HepG2 (cell line): Measurements from ENCODE around the gene AMPD2. TPM values are rescaled to one million over a fixed set of nuclear protein-coding genes. Genes with fewer than 3 reads are reported as not detected.
A peak's percentile ranks its signal among the peaks of the same experiment; 100 is the strongest.

Experiments used
- ATAC-seq: fragments of 200-7000 bp; cut with Tn5 transposase; 3 replicates; pipeline ENCODE4 v1.9.1; 2020; ENCODE audit warnings: mild to moderate bottlenecking, moderate library complexity
- BruUV-seq: library from RNA; stranded (reverse); fragments of 400-500 nt; replicated peaks from 2 replicates; lab custom pipeline; 2021; lab: Mats Ljungman, UMichigan
- CTCF ChIA-PET: fragments of 300-600 bp; formaldehyde crosslinking; extraction: SDS; loops from one replicate; lab custom pipeline; 2021; ENCODE audit warnings: low total read pairs, inconsistent platforms, low intra/inter-chr PET ratio; lab: Yijun Ruan, JAX
- POLR2A ChIA-PET: fragments of 350-600 bp; sonication (Branson Sonifier 250); formaldehyde crosslinking; loops from one replicate; lab custom pipeline; 2020; ENCODE audit warnings: antibody characterized with exemption, inconsistent platforms; lab: Yijun Ruan, JAX
- DNase-seq: peaks from one replicate; pipeline ENCODE4 v3.0.0-alpha.2; 2015; ENCODE audit warnings: low spot score
- FAIRE-seq: peaks from 3 replicates; lab custom pipeline; 2011; peaks lifted over from hg19 to GRCh38; lab: Jason Lieb, UNC
- H2AFZ ChIP-seq: one replicate; pipeline ENCODE4 v1.6.1; 2011; ENCODE audit warnings: low read length, inconsistent platforms
- H3K27ac ChIP-seq: fragments of 300-600 bp; 3 replicates; pipeline ENCODE4 v1.8.0; 2011; ENCODE audit warnings: mixed run types, mild to moderate bottlenecking, mixed read lengths, low read length, inconsistent platforms; ENCODE audit not compliant: insufficient read depth; ENCODE audit errors: extremely low read length
- H3K27me3 ChIP-seq, 2 experiments: fragments of 200-600 bp in 1 of 2; 2 replicates in 1 of 2; 3 replicates in 1 of 2; pipeline versions ENCODE4 v1.6.0 to v1.8.0; 2011; ENCODE audit warnings: low read length in 2 of 2, mild to moderate bottlenecking in 2 of 2, moderate library complexity in 2 of 2, inconsistent platforms in 1 of 2; ENCODE audit not compliant: insufficient read depth in 2 of 2, control insufficient read depth in 1 of 2
- H3K36me3 ChIP-seq, 2 experiments: fragments of 200-600 bp in 1 of 2; replicated peaks in 1 of 2; 2 replicates in 1 of 2; 3 replicates in 1 of 2; pipeline versions ENCODE4 v1.5.1 to v1.8.0; 2011; ENCODE audit warnings: low read length in 2 of 2, inconsistent platforms in 1 of 2; ENCODE audit not compliant: insufficient read depth in 2 of 2, control insufficient read depth in 1 of 2
- H3K4me1 ChIP-seq: 2 replicates; pipeline ENCODE4 v1.5.1; 2012; ENCODE audit warnings: low read length, inconsistent platforms; ENCODE audit not compliant: insufficient read depth
- H3K4me2 ChIP-seq: 2 replicates; pipeline ENCODE4 v1.6.0; 2011; ENCODE audit warnings: low read depth, low read length, inconsistent platforms
- H3K4me3 ChIP-seq, 3 experiments: fragments of 200-600 bp in 1 of 3; sonication (generic), shearing (Covaris generic) in 1 of 3; replicated peaks in 1 of 3; 2 replicates each; pipeline ENCODE4 v1.5.1; 2011 to 2016; ENCODE audit warnings: low read length in 3 of 3, inconsistent platforms in 2 of 3, low read depth in 2 of 3, mild to moderate bottlenecking in 2 of 3, control low read depth in 1 of 3, mixed read lengths in 1 of 3; ENCODE audit not compliant: insufficient read depth in 1 of 3
- H3K79me2 ChIP-seq: one replicate; pipeline ENCODE4 v1.6.1; 2011; ENCODE audit warnings: low read length, inconsistent platforms; ENCODE audit not compliant: insufficient read depth
- H3K9ac ChIP-seq: 2 replicates; pipeline ENCODE4 v1.6.0; 2011; ENCODE audit warnings: mild to moderate bottlenecking, low read depth, low read length, inconsistent platforms; ENCODE audit not compliant: insufficient read depth
- H3K9me3 ChIP-seq: 2 replicates; pipeline ENCODE4 v1.5.1; 2012; ENCODE audit warnings: mild to moderate bottlenecking, low read length
- H4K20me1 ChIP-seq: 2 replicates; pipeline ENCODE4 v1.6.0; 2011; ENCODE audit warnings: inconsistent platforms, mild to moderate bottlenecking, low read length, moderate library complexity; ENCODE audit not compliant: insufficient read depth
- BORCS8-MEF2B ChIP-seq: sonication (generic); formaldehyde crosslinking; IDR thresholded peaks from 2 replicates; pipeline ENCODE4 v1.8.0; 2022; ENCODE audit warnings: mild to moderate bottlenecking, missing genetic modification reagents
- HCFC1 ChIP-seq: fragments of 150-350 bp; IDR thresholded peaks from 2 replicates; pipeline ENCODE4 v1.6.1; 2014; ENCODE audit warnings: low read depth, low read length
- HES4 ChIP-seq: sonication (generic); formaldehyde crosslinking; IDR thresholded peaks from 2 replicates; pipeline ENCODE4 v1.9.0; 2021; ENCODE audit warnings: mild to moderate bottlenecking, missing genetic modification reagents, borderline replicate concordance
- KAT8 ChIP-seq: IDR thresholded peaks from 2 replicates; pipeline ENCODE4 v1.6.1; 2016; ENCODE audit warnings: missing genetic modification reagents, missing compliant biosample characterization
- KLF11 ChIP-seq: IDR thresholded peaks from 2 replicates; pipeline ENCODE4 v1.6.1; 2016; ENCODE audit warnings: missing compliant biosample characterization
- KLF6 ChIP-seq: IDR thresholded peaks from 2 replicates; pipeline ENCODE4 v1.8.0; 2016; ENCODE audit warnings: missing biosample characterization, missing genetic modification reagents
- RBFOX2 ChIP-seq: fragments of 200-400 bp; formaldehyde crosslinking; IDR thresholded peaks from 2 replicates; pipeline ENCODE4 v1.6.1; 2017; ENCODE audit warnings: low read depth, mild to moderate bottlenecking, low read length
- ZBTB4 ChIP-seq: sonication (generic); formaldehyde crosslinking; IDR thresholded peaks from 2 replicates; pipeline ENCODE4 v1.4.0; 2020; ENCODE audit warnings: missing genetic modification reagents, mild to moderate bottlenecking, borderline replicate concordance
- ZNF264 ChIP-seq: sonication (generic); formaldehyde crosslinking; IDR thresholded peaks from 2 replicates; pipeline ENCODE4 v1.4.0; 2020; ENCODE audit warnings: missing genetic modification reagents
- ZNF333 ChIP-seq: sonication (generic); formaldehyde crosslinking; IDR thresholded peaks from 2 replicates; pipeline ENCODE4 v1.4.0; 2020; ENCODE audit warnings: mild to moderate bottlenecking, missing genetic modification reagents, borderline replicate concordance
- ZNF383 ChIP-seq: sonication (generic); formaldehyde crosslinking; IDR thresholded peaks from 2 replicates; pipeline ENCODE4 v1.4.0; 2020; ENCODE audit warnings: missing genetic modification reagents, mild to moderate bottlenecking, borderline replicate concordance
- WGBS: methylation state at CpG from one replicate; pipeline ENCODE4 v1.1.6; 2017; ENCODE audit warnings: low lambda C conversion rate; 5-methylcytosine and 5-hydroxymethylcytosine counted together
- in situ Hi-C: cut with HindIII; loops from 2 replicates; pipeline ENCODE4 v1.10.0; 2017; ENCODE audit warnings: low pct_unique_long_range_greater_than_20kb; ENCODE audit not compliant: extremely low pct_ligation_motif_present
- intact Hi-C: fragments of 100-400 bp; cut with micrococcal nuclease; formaldehyde crosslinking; loops from one replicate; pipeline ENCODE4 v1.10.0; 2022; ENCODE audit not compliant: unreplicated experiment
- polyA plus RNA-seq, 8 experiments: library from polyadenylated mRNA; depleted of rRNA in 3 of 8; stranded (reverse) in 7 of 8; unstranded in 1 of 8; fragments of >200 nt; fragmentation: Illumina TruSeq in 4 of 8; extraction: Trizol in 4 of 8; gene quantifications; 2 replicates each; pipeline versions ENCODE4 v1.2.1 to v1.2.3, GENCODE V29; 2011 to 2016; ENCODE audit warnings: low read depth in 4 of 8, missing spikeins in 1 of 8, mixed read lengths in 1 of 8; ENCODE audit not compliant: insufficient read depth in 1 of 8
- total RNA-seq, 5 experiments: library from RNA; depleted of rRNA; stranded (reverse); fragments of >200 nt; fragmentation: Illumina TruSeq; extraction: Trizol; gene quantifications; 2 replicates each; pipeline ENCODE4 v1.2.3, GENCODE V29; 2016; ENCODE audit warnings: low read depth in 1 of 5
- TF ChIP-seq, protein P1 (sequence below): IDR thresholded peaks from 2 replicates; pipeline ENCODE4 v1.6.1; 2016; ENCODE audit warnings: mild to moderate bottlenecking

Gene AMPD2
- total and polyA plus RNA-seq, 2 of the 13 experiments (the other 11 are each of a cell fraction or from before 2014, with no cell fraction given), result 62.3 to 82.0 TPM

GRCh38 chr1:109626682-109627408, 7.2 kb downstream of the AMPD2 start:
- no TSS peak for BruUV-seq
- POLR2A ChIA-PET, result no interaction called here
- 100% methylated on average over 7 of the region's 21 CpGs for WGBS

GRCh38 chr1:109627692-109628399, 8.2 kb downstream of the AMPD2 start:
- POLR2A ChIA-PET, result no interaction called here
- ATAC-seq, result no peak

More at GRCh38 chr1:109626682-109627408, 7.2 kb downstream of the AMPD2 start:
- DNase-seq (no peak), ATAC-seq (no peak), FAIRE-seq (no peak)
- TF ChIP-seq RBFOX2, result 0 out of 2 replicates have a peak, but pooled peaks have one; percentile 37
- no peak for TF ChIP-seq KAT8 (CRISPR knock-in tag)
- in situ Hi-C loops (no loop called here), intact Hi-C loops (no loop called here)
- H3K27ac ChIP-seq, result no peak overlapping the region
- H3K27me3 ChIP-seq, result no peaks in the 10 kb centered on the region
- H3K4me1 ChIP-seq, result peaks cover 18% of the 10 kb centered on the region
- no peak overlapping the region for H3K4me3 ChIP-seq
- no peaks in the 10 kb centered on the region for H3K9me3 ChIP-seq
- no peak overlapping the region for H3K4me2 ChIP-seq
- peaks cover 45 to 69% of the 10 kb centered on the region in 2 experiments for H3K36me3 ChIP-seq
- CTCF ChIA-PET, result no interaction called here
- H3K79me2 ChIP-seq, result peaks cover 31% of the 10 kb centered on the region
- no peak overlapping the region for H2AFZ ChIP-seq
- H4K20me1 ChIP-seq, result peaks cover 30% of the 10 kb centered on the region
- no peak overlapping the region for H3K9ac ChIP-seq

More at GRCh38 chr1:109627692-109628399, 8.2 kb downstream of the AMPD2 start:
- peaks cover 47 to 69% of the 10 kb centered on the region in 2 experiments for H3K36me3 ChIP-seq
- FAIRE-seq (no peak), DNase-seq (no peak)
- no peak overlapping the region for H3K9ac ChIP-seq
- peaks cover 8% of the 10 kb centered on the region for H3K4me1 ChIP-seq
- H2AFZ ChIP-seq, result no peak overlapping the region
- H3K27me3 ChIP-seq, result no peaks in the 10 kb centered on the region
- in situ Hi-C loops (no loop called here), intact Hi-C loops (no loop called here)
- no TSS peak for BruUV-seq
- no peaks in the 10 kb centered on the region for H3K9me3 ChIP-seq
- H3K4me3 ChIP-seq, result no peak overlapping the region
- CTCF ChIA-PET, result no interaction called here
- 96% methylated on average over 17 of the region's 23 CpGs for WGBS
- no peak for TF ChIP-seq KLF11 (CRISPR knock-in tag)
- TF ChIP-seq ZBTB4 (CRISPR knock-in tag), result no peak
- no peak for TF ChIP-seq HCFC1
- TF ChIP-seq ZNF383, result no peak
- TF ChIP-seq ZNF264 (CRISPR knock-in tag), result no peak
- no peak for TF ChIP-seq ZNF333
- TF ChIP-seq KLF6, result no peak
- TF ChIP-seq HES4 (CRISPR knock-in tag), result no peak
- TF ChIP-seq BORCS8-MEF2B (CRISPR knock-in tag), result no peak
- TF ChIP-seq, protein P1, sequence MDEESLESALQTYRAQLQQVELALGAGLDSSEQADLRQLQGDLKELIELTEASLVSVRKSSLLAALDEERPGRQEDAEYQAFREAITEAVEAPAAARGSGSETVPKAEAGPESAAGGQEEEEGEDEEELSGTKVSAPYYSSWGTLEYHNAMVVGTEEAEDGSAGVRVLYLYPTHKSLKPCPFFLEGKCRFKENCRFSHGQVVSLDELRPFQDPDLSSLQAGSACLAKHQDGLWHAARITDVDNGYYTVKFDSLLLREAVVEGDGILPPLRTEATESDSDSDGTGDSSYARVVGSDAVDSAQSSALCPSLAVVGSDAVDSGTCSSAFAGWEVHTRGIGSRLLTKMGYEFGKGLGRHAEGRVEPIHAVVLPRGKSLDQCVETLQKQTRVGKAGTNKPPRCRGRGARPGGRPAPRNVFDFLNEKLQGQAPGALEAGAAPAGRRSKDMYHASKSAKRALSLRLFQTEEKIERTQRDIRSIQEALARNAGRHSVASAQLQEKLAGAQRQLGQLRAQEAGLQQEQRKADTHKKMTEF (CRISPR knock-in tag), result no peak
- peaks cover 21% of the 10 kb centered on the region for H3K79me2 ChIP-seq
- H3K4me2 ChIP-seq, result no peak overlapping the region
- H3K27ac ChIP-seq, result no peak overlapping the region
- H4K20me1 ChIP-seq, result peaks cover 20% of the 10 kb centered on the region
